Stimulated activated CD4-positive, alpha-beta T cell treated with anti-CD3 and anti-CD28 coated beads, Interleukin-15, amount 100 ng/mL, for 24 hours (primary cell): ENCODE results near the gene SH3BP4.
"Not testable (repeated sequence)": the region's sequence is repeated elsewhere in the genome, so short reads cannot be mapped to it uniquely, and the experiment has no call there.

Source experiments
- DNase-seq: peaks from one replicate; pipeline ENCODE4 v3.0.0-alpha.2; 2020

Gene SH3BP4

GRCh38 chr2:235044501-235045271, 92.9 kb downstream of the SH3BP4 start:
- peak; percentile 15 for DNase-seq

GRCh38 chr2:235045336-235045972, 93.6 kb downstream of the SH3BP4 start:
- no peak for DNase-seq

GRCh38 chr2:235045973-235046343, 94.1 kb downstream of the SH3BP4 start:
- no peak for DNase-seq

- no peak for DNase-seq
Measured at GRCh38 chr2:235046589-235046988, 94.8 kb downstream of the SH3BP4 start.

- no peak for DNase-seq
Measured at GRCh38 chr2:235047171-235048160, 95.6 kb downstream of the SH3BP4 start.

- DNase-seq, result no peak
Measured at GRCh38 chr2:235048549-235048948, 96.7 kb downstream of the SH3BP4 start.

- no peak for DNase-seq
Measured at GRCh38 chr2:235049069-235049468, 97.3 kb downstream of the SH3BP4 start.

GRCh38 chr2:235049719-235050118, 97.9 kb downstream of the SH3BP4 start:
- no peak for DNase-seq

GRCh38 chr2:235050980-235051351, 99.1 kb downstream of the SH3BP4 start:
- DNase-seq, result no peak

GRCh38 chr2:235051436-235052260, 99.8 kb downstream of the SH3BP4 start:
- no peak for DNase-seq

GRCh38 chr2:235052514-235053354, 100.9 kb downstream of the SH3BP4 start:
- DNase-seq, result no peak

- DNase-seq, result no peak
Measured at GRCh38 chr2:235053651-235054050, 101.8 kb downstream of the SH3BP4 start.

- no peak for DNase-seq
Measured at GRCh38 chr2:235054475-235054874, 102.7 kb downstream of the SH3BP4 start.

GRCh38 chr2:235054919-235055318, 103.1 kb downstream of the SH3BP4 start:
- DNase-seq, result no peak

GRCh38 chr2:235055891-235056516, 104.2 kb downstream of the SH3BP4 start:
- no peak for DNase-seq

- no peak for DNase-seq
Measured at GRCh38 chr2:235056768-235057167, 105.0 kb downstream of the SH3BP4 start.

- not testable (repeated sequence) for DNase-seq
Measured at GRCh38 chr2:235057616-235058015, 105.8 kb downstream of the SH3BP4 start.

GRCh38 chr2:235059161-235059560, 107.3 kb downstream of the SH3BP4 start:
- no peak for DNase-seq

- DNase-seq, result no peak
Measured at GRCh38 chr2:235061656-235062055, 109.8 kb downstream of the SH3BP4 start.

GRCh38 chr2:235063471-235063961, 111.7 kb downstream of the SH3BP4 start:
- DNase-seq, result no peak

GRCh38 chr2:235064976-235065375, 113.2 kb downstream of the SH3BP4 start:
- DNase-seq, result no peak
